GM10266 (cell line): ENCODE results near the gene SYNGR3.

Experiments used
- DNase-seq: peaks from one replicate; pipeline ENCODE4 v3.0.0; 2012; ENCODE audit errors: extremely low spot score
- CTCF ChIP-seq: IDR thresholded peaks from 2 replicates; pipeline ENCODE4 v1.5.1; 2012; ENCODE audit warnings: mild to moderate bottlenecking, low read depth; ENCODE audit not compliant: control insufficient read depth, insufficient read depth; ENCODE audit errors: missing control alignments

The SYNGR3 gene

DNA sequence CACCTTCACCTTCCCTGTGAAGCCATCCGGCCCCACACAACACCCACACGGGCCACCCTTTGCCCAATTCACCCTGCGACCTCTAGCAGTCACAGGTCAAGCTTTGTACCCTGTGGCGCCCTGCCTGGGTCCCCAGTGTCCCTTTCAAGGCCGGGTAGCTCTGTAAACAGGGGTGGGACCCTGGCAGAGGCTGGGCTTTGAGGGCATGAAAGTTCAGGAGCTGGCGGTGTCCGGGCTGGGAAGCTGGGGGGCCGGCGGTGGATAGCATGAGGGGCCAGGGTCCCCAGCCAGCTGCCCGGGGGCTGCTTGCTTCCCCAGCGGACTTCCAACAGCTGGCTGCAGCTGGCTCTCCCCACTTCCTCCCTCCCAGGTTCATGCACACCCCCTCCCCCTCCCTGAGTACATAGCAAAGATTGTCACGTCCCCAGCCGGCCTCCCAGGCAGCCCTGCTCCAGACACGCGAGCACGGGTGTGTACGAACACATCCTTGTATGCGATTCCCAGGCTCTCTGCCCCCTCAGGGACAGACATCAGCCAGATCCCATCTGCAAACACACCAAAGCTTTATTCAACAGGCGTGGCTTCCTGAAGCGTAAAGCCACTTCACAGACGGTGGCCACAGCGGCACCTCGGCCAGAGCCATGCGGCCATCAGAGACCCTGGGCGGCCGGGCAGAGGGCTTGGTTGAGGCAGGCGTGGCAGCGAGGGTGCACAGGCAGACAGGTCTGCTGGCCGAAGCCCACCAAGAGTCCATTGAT, 49.7 kb downstream of the SYNGR3 start:
- no peak for DNase-seq
- TF ChIP-seq CTCF: no peak

DNA sequence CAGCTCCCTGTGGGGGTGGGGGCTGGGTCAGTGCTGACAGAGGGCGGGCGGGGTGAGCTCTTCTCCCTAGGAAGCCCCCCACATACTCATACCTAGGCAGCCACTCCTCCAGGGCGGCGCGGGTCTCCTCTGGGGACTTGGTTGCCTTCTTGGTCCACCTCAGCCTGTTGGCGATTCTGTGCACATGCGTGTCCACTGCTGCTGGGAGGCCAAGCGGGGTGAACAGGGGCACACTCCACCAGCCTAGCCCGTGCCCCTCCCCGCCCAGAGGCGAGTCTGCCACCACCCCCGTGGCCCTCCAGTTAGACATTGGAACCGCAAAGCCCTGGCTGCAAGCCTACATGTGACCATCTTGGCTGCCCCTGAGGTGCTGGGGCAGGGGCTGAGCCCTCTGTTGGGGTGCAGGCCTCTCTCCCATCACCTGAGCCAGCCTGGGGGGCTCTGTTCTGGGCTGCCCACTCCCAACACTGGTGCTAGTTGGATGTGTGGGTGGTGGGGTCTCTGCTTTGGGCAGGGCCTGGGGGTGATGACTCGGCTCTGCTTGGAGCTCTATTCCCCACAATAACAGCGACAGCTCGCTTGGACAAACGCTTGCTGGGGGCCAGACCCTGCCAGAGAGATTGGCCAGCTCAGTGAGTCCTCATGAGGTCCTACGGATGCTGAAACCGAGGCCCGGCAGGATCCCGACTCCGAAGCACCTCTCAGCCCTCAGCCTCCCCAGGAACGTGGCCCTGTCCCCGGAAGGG, 50.4 kb downstream of the SYNGR3 start:
- no peak for DNase-seq
- TF ChIP-seq CTCF: no peak

GRCh38 chr16:2040787-2041522, 51.2 kb downstream of the SYNGR3 start:
- TF ChIP-seq CTCF: no peak
- no peak for DNase-seq

DNA sequence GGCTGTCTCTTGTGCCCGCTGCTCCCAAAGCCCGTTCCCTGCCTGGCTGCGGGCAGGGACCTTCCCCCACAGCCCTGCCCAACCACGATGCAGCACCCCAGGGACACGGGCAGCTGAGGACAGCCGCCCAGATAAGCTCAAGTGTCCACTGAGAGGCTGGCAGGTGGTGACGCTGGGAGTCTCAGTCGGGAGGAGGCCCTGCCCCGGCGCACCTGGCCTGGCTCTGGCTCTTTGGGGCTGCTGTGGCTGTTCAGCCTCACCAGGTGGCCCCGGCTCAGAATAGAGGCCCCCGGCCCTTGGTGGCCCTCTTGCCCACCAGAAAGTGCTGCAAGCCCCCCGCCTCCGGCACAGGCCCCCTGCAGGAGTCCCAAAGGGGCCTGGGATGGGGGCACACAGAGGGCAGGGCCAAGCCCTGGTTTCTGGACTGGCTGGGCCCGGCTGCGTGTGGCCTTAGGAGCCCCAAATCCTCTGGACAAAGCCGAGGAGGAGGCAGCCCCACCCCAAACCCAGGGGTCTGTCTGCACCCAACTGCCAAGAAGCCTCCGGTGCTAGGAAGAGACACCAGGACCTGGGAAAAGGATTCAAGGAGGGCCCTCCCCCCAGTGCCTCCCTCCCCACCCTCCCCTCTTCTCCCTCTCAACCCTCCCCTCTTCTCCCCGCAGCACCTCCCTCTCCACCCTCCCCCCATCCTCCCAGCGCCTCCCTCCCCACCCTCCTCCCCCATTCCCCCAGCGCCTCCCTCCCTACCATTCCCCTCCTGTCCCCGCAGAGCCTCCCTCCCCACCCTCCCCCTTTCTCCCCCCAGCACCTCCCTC, 52.6 kb downstream of the SYNGR3 start:
- no peak for DNase-seq
- TF ChIP-seq CTCF: no peak

GRCh38 chr16:2042986-2043666, 53.4 kb downstream of the SYNGR3 start:
- DNase-seq: no peak
- TF ChIP-seq CTCF: no peak
